GM12801 (cell line): ENCODE measurements around the gene CNTRL.

Source experiments
- CTCF ChIP-seq: IDR thresholded peaks from one replicate; pipeline ENCODE4 v1.5.1; 2011; ENCODE audit warnings: control low read depth; ENCODE audit not compliant: insufficient read length; ENCODE audit errors: extremely low read depth

The CNTRL gene

GRCh38 chr9:121210536-121210935 lies 135.8 kb downstream of the CNTRL start:
- TF ChIP-seq CTCF = no peak

- peak; percentile 50 for TF ChIP-seq CTCF
Measured at GRCh38 chr9:121213136-121213806, 138.5 kb downstream of the CNTRL start.

- TF ChIP-seq CTCF = no peak
Measured at GRCh38 chr9:121214005-121214404, 139.2 kb downstream of the CNTRL start.

GRCh38 chr9:121216271-121216805 lies 141.6 kb downstream of the CNTRL start:
- TF ChIP-seq CTCF = no peak

GRCh38 chr9:121217609-121218292 lies 143.0 kb downstream of the CNTRL start:
- no peak for TF ChIP-seq CTCF

- TF ChIP-seq CTCF = no peak
Measured at GRCh38 chr9:121218357-121219027, 143.7 kb downstream of the CNTRL start.

- no peak for TF ChIP-seq CTCF
Measured at GRCh38 chr9:121219530-121219929, 144.8 kb downstream of the CNTRL start.
